ENCODE data around the gene MAPKBP1.

MAPKBP1 gene

GRCh38 chr15:41844814-41845213, 70.5 kb downstream of the MAPKBP1 start:
- Histone ChIP-seq H3K4me1 (ENCODE audit: low read length) (no peaks in the 10 kb centered on the region), H3K9ac (ENCODE audit: low read length) (no peak overlapping the region), H3F3A (ENCODE audit: insufficient read depth, low read length) (no peaks in the 10 kb centered on the region), H4K20me1 (ENCODE audit: insufficient read depth, low read length) (no peaks in the 10 kb centered on the region), H3K4me3 (ENCODE audit: low read length) (no peak overlapping the region), H3K9me3 (replicated peaks; ENCODE audit: insufficient read depth, low read length) (no peaks in the 10 kb centered on the region), H2AFZ (ENCODE audit: low read length) (no peak overlapping the region), H3K79me2 (ENCODE audit: low read length) (no peaks in the 10 kb centered on the region), H3K36me3 (replicated peaks; ENCODE audit: insufficient read depth, low read length) (no peaks in the 10 kb centered on the region), H3K27me3 (replicated peaks; ENCODE audit: insufficient read depth, low read length) (no peaks in the 10 kb centered on the region), H3K4me2 (ENCODE audit: low read depth, low read length) (no peak overlapping the region), H3K27ac (ENCODE audit: low read length) (no peak overlapping the region), H3K9me2 (replicated peaks; ENCODE audit: insufficient read depth, low read length) (no peaks in the 10 kb centered on the region)
- DNase-seq: no peak
- no peak for TF ChIP-seq EZH2 (optimal IDR thresholded peaks at IDR 0.05; ENCODE audit: low read depth, low read length)
- no peak for TF ChIP-seq EZH2phosphoT487 (IDR thresholded peaks at IDR 0.05; ENCODE audit: low read length)

GRCh38 chr15:41847206-41847605, 72.9 kb downstream of the MAPKBP1 start:
- no peak overlapping the region for H2AFZ ChIP-seq (ENCODE audit: low read length)
- no peak overlapping the region for H3K4me2 ChIP-seq (ENCODE audit: low read depth, low read length)
- H3K9me3 ChIP-seq (replicated peaks; ENCODE audit: insufficient read depth, low read length): no peaks in the 10 kb centered on the region
- TF ChIP-seq CTCF (IDR thresholded peaks at IDR 0.05; ENCODE audit: low read length) (no peak), EZH2phosphoT487 (IDR thresholded peaks at IDR 0.05; ENCODE audit: low read length) (no peak), EZH2 (optimal IDR thresholded peaks at IDR 0.05; ENCODE audit: low read depth, low read length) (no peak)
- no peaks in the 10 kb centered on the region for H3K4me1 ChIP-seq (ENCODE audit: low read length)
- no peaks in the 10 kb centered on the region for H3K9me2 ChIP-seq (replicated peaks; ENCODE audit: insufficient read depth, low read length)
- H3K27me3 ChIP-seq (replicated peaks; ENCODE audit: insufficient read depth, low read length): no peaks in the 10 kb centered on the region; the same call in 1 of the 2 replicates
- no peak overlapping the region for H3K27ac ChIP-seq (ENCODE audit: low read length)
- no peaks in the 10 kb centered on the region for H4K20me1 ChIP-seq (ENCODE audit: insufficient read depth, low read length)
- H3K9ac ChIP-seq (ENCODE audit: low read length): no peak overlapping the region
- H3F3A ChIP-seq (ENCODE audit: insufficient read depth, low read length): no peaks in the 10 kb centered on the region
- no peak for DNase-seq
- no peaks in the 10 kb centered on the region for H3K36me3 ChIP-seq (replicated peaks; ENCODE audit: insufficient read depth, low read length)
- H3K4me3 ChIP-seq (ENCODE audit: low read length): no peak overlapping the region
- no peaks in the 10 kb centered on the region for H3K79me2 ChIP-seq (ENCODE audit: low read length)

- Histone ChIP-seq H3K36me3 (replicated peaks; ENCODE audit: insufficient read depth, low read length) (no peaks in the 10 kb centered on the region), H2AFZ (ENCODE audit: low read length) (no peak overlapping the region), H3K4me1 (ENCODE audit: low read length) (no peaks in the 10 kb centered on the region), H3K27ac (ENCODE audit: low read length) (no peak overlapping the region), H3K9ac (ENCODE audit: low read length) (no peak overlapping the region), H3K9me2 (replicated peaks; ENCODE audit: insufficient read depth, low read length) (no peaks in the 10 kb centered on the region), H3F3A (ENCODE audit: insufficient read depth, low read length) (no peaks in the 10 kb centered on the region), H3K4me2 (ENCODE audit: low read depth, low read length) (no peak overlapping the region), H4K20me1 (ENCODE audit: insufficient read depth, low read length) (no peaks in the 10 kb centered on the region), H3K9me3 (replicated peaks; ENCODE audit: insufficient read depth, low read length) (no peaks in the 10 kb centered on the region), H3K27me3 (replicated peaks; ENCODE audit: insufficient read depth, low read length) (no peaks in the 10 kb centered on the region; the same call in 1 of the 2 replicates), H3K4me3 (ENCODE audit: low read length) (no peak overlapping the region), H3K79me2 (ENCODE audit: low read length) (no peaks in the 10 kb centered on the region)
- TF ChIP-seq CTCF (IDR thresholded peaks at IDR 0.05; ENCODE audit: low read length): no peak
- no peak for TF ChIP-seq EZH2phosphoT487 (IDR thresholded peaks at IDR 0.05; ENCODE audit: low read length)
- no peak for TF ChIP-seq EZH2 (optimal IDR thresholded peaks at IDR 0.05; ENCODE audit: low read depth, low read length)
- DNase-seq: no peak
These were observed 73.7 kb downstream of the MAPKBP1 start for GRCh38 chr15:41847981-41848380.

- DNase-seq: no peak
- Histone ChIP-seq H3F3A (ENCODE audit: insufficient read depth, low read length) (no peaks in the 10 kb centered on the region), H3K4me2 (ENCODE audit: low read depth, low read length) (no peak overlapping the region), H3K36me3 (replicated peaks; ENCODE audit: insufficient read depth, low read length) (no peaks in the 10 kb centered on the region), H3K27ac (ENCODE audit: low read length) (no peak overlapping the region), H3K4me3 (ENCODE audit: low read length) (no peak overlapping the region), H2AFZ (ENCODE audit: low read length) (no peak overlapping the region), H3K79me2 (ENCODE audit: low read length) (no peaks in the 10 kb centered on the region), H3K9me2 (replicated peaks; ENCODE audit: insufficient read depth, low read length) (no peaks in the 10 kb centered on the region), H3K9ac (ENCODE audit: low read length) (no peak overlapping the region), H4K20me1 (ENCODE audit: insufficient read depth, low read length) (no peaks in the 10 kb centered on the region), H3K27me3 (replicated peaks; ENCODE audit: insufficient read depth, low read length) (no peaks in the 10 kb centered on the region; the same call in 1 of the 2 replicates), H3K9me3 (replicated peaks; ENCODE audit: insufficient read depth, low read length) (no peaks in the 10 kb centered on the region), H3K4me1 (ENCODE audit: low read length) (no peaks in the 10 kb centered on the region)
- no peak for TF ChIP-seq EZH2 (optimal IDR thresholded peaks at IDR 0.05; ENCODE audit: low read depth, low read length)
- no peak for TF ChIP-seq CTCF (IDR thresholded peaks at IDR 0.05; ENCODE audit: low read length)
- TF ChIP-seq EZH2phosphoT487 (IDR thresholded peaks at IDR 0.05; ENCODE audit: low read length): no peak
These were observed 74.3 kb downstream of the MAPKBP1 start for GRCh38 chr15:41848631-41849030.

Data from MM.1S (cell line).